PFSK-1 (cell line): ENCODE measurements around the gene SMNDC1.

Experiments
- POLR2AphosphoS5 ChIP-seq: IDR thresholded peaks from 2 replicates; pipeline ENCODE4 v1.6.1; 2012; ENCODE audit warnings: low read depth, mild to moderate bottlenecking, control low read depth, low read length, moderate library complexity
- REST ChIP-seq, 2 experiments: IDR thresholded peaks; 2 replicates each; pipeline versions ENCODE4 v1.6.1 to v1.8.0; 2011 to 2012; ENCODE audit warnings: low read depth in 2 of 2, low read length in 2 of 2, control low read depth in 1 of 2, inconsistent platforms in 1 of 2, mild to moderate bottlenecking in 1 of 2, moderate library complexity in 1 of 2; ENCODE audit not compliant: insufficient read depth in 1 of 2

DNA sequence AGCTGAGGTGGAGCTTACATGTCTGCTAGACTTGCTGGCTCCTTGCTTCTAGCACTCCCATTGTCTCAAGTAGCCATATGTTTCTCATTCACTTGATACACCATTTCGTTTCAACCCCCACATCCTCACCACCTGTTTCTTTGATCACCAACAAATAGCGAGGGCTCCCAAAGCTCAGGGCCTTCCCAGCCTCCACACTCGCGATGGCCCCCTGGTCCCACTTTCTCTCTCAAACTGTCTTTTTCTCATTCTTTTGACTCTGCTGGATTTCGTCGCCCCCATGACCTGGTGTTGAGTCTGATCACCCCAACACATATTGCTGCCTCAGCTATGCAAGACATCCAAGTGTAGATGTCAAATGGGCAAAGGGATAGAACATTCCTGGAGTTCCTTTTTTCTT lies 26.0 kb upstream of the SMNDC1 start:
- TF ChIP-seq REST (IDR thresholded peaks at IDR 0.05; ENCODE audit: insufficient read depth in 1 of 2, low read depth in 2 of 2, low read length in 2 of 2), result no peak
- TF ChIP-seq POLR2AphosphoS5, result no peak
